Neural cell (in vitro differentiated cells): ENCODE results near the gene TNFRSF8. TPM values are rescaled to one million over a fixed set of nuclear protein-coding genes. Genes with fewer than 3 reads are reported as not detected.

Experiments
- H2AFZ ChIP-seq: fragments of 200-600, 300-800 bp; sonication (generic), shearing (Covaris generic); 2 replicates; pipeline ENCODE4 v1.6.0; 2014; ENCODE audit warnings: low read depth, mild to moderate bottlenecking, antibody characterized with exemption, low read length, moderate library complexity
- H3F3A ChIP-seq: fragments of 200-600 bp; shearing (Covaris generic); 2 replicates; pipeline ENCODE4 v1.6.1; 2016; ENCODE audit warnings: mild to moderate bottlenecking, moderate library complexity, mixed read lengths, antibody characterized with exemption, low read length; ENCODE audit not compliant: insufficient read depth, poor library complexity, severe bottlenecking
- H3K27ac ChIP-seq: fragments of 200-600, 300-800 bp; sonication (generic), shearing (Covaris generic); 2 replicates; pipeline ENCODE4 v1.5.1; 2014; ENCODE audit warnings: mild to moderate bottlenecking, low read length, moderate library complexity
- H3K27me3 ChIP-seq: fragments of 300-800, 200-600 bp; sonication (generic), shearing (Covaris generic); 2 replicates; pipeline ENCODE4 v1.6.0; 2014; ENCODE audit warnings: mild to moderate bottlenecking, low read depth, low read length, moderate library complexity; ENCODE audit not compliant: insufficient read depth
- H3K36me3 ChIP-seq: fragments of 300-800, 200-600 bp; sonication (generic), shearing (Covaris generic); 2 replicates; pipeline ENCODE4 v1.5.1; 2014; ENCODE audit warnings: mild to moderate bottlenecking, antibody characterized with exemption, low read length, moderate library complexity; ENCODE audit not compliant: insufficient read depth
- H3K4me2 ChIP-seq: fragments of 300-800, 200-600 bp; sonication (generic), shearing (Covaris generic); 2 replicates; pipeline ENCODE4 v1.6.0; 2014; ENCODE audit warnings: mild to moderate bottlenecking, low read length
- H3K4me3 ChIP-seq: fragments of 300-800, 200-600 bp; sonication (generic), shearing (Covaris generic); 2 replicates; pipeline ENCODE4 v1.5.1; 2014; ENCODE audit warnings: mild to moderate bottlenecking, low read length, moderate library complexity
- H3K79me2 ChIP-seq: fragments of 200-600 bp; shearing (Covaris generic); replicated peaks from 2 replicates; pipeline ENCODE4 v1.6.0; 2014; ENCODE audit warnings: mild to moderate bottlenecking, low read length, moderate library complexity; ENCODE audit not compliant: insufficient read depth
- H3K9ac ChIP-seq: fragments of 300-800, 200-600 bp; sonication (generic), shearing (Covaris generic); 2 replicates; pipeline ENCODE4 v1.6.1; 2016; ENCODE audit warnings: mild to moderate bottlenecking, low read length, mixed read lengths
- H3K9me2 ChIP-seq: fragments of 200-600 bp; shearing (Covaris generic); 2 replicates; pipeline ENCODE4 v1.6.1; 2016; ENCODE audit warnings: mild to moderate bottlenecking, low read length, mixed read lengths; ENCODE audit not compliant: insufficient read depth
- H3K9me3 ChIP-seq: fragments of 200-600, 300-800 bp; sonication (generic), shearing (Covaris generic); 2 replicates; pipeline ENCODE4 v1.6.1; 2016; ENCODE audit warnings: mild to moderate bottlenecking, mixed run types, low read length, moderate library complexity, mixed read lengths
- H4K20me1 ChIP-seq: fragments of 200-600 bp; shearing (Covaris generic); 2 replicates; pipeline ENCODE4 v1.6.1; 2016; ENCODE audit warnings: mild to moderate bottlenecking, mixed run types; ENCODE audit not compliant: insufficient read depth
- CTCF ChIP-seq: fragments of 450-650 bp; IDR thresholded peaks from 2 replicates; pipeline ENCODE4 v1.5.1; 2014; ENCODE audit warnings: antibody characterized with exemption, mild to moderate bottlenecking, moderate library complexity; ENCODE audit not compliant: poor library complexity, severe bottlenecking
- EP300 ChIP-seq: fragments of 450-650 bp; conservative IDR thresholded peaks from 2 replicates; pipeline ENCODE4 v1.6.1; 2014; ENCODE audit warnings: antibody characterized with exemption, mild to moderate bottlenecking, moderate library complexity; ENCODE audit not compliant: poor library complexity, severe bottlenecking
- EZH2 ChIP-seq: fragments of 200-600, 300-800 bp; shearing (Covaris generic), sonication (generic); IDR thresholded peaks from 2 replicates; pipeline ENCODE4 v1.6.1; 2014; ENCODE audit warnings: antibody characterized with exemption, low read length, borderline replicate concordance, mild to moderate bottlenecking; ENCODE audit not compliant: insufficient read depth, poor library complexity, severe bottlenecking
- MXI1 ChIP-seq: fragments of 450-650 bp; conservative IDR thresholded peaks from 2 replicates; pipeline ENCODE4 v1.6.1; 2014; ENCODE audit warnings: antibody characterized with exemption, mild to moderate bottlenecking; ENCODE audit not compliant: poor library complexity, severe bottlenecking
- POLR2AphosphoS5 ChIP-seq: IDR thresholded peaks from 2 replicates; pipeline ENCODE4 v1.6.1; 2012
- RAD21 ChIP-seq: fragments of 450-650 bp; conservative IDR thresholded peaks from 2 replicates; pipeline ENCODE4 v1.6.1; 2014; ENCODE audit warnings: antibody characterized with exemption, mild to moderate bottlenecking, moderate library complexity
- REST ChIP-seq: IDR thresholded peaks from 2 replicates; pipeline ENCODE4 v1.6.1; 2012; ENCODE audit warnings: borderline replicate concordance
- SMC3 ChIP-seq: fragments of 450-650 bp; conservative IDR thresholded peaks from 2 replicates; pipeline ENCODE4 v1.6.1; 2014; ENCODE audit warnings: antibody characterized with exemption, mild to moderate bottlenecking, moderate library complexity; ENCODE audit not compliant: poor library complexity
- TAF1 ChIP-seq: IDR thresholded peaks from 2 replicates; pipeline ENCODE4 v1.6.1; 2012; ENCODE audit warnings: low read depth
- polyA plus RNA-seq: library from polyadenylated mRNA; depleted of rRNA; stranded (reverse); fragments of >200 nt; gene quantifications from 2 replicates; pipeline ENCODE4 v1.2.3, GENCODE V29; 2014

TNFRSF8 gene
- polyA plus RNA-seq, 1 donor from 2014 or later: not detected

- no peak overlapping the region for H3K4me2 ChIP-seq
- H3K27me3 ChIP-seq: no peaks in the 10 kb centered on the region
- H3K27ac ChIP-seq: no peak overlapping the region
- H3K9me2 ChIP-seq: no peaks in the 10 kb centered on the region
- no peaks in the 10 kb centered on the region for H3F3A ChIP-seq
- no peak for TF ChIP-seq POLR2AphosphoS5
- TF ChIP-seq RAD21: no peak
- TF ChIP-seq CTCF: no peak
- no peak for TF ChIP-seq TAF1
- TF ChIP-seq EP300: no peak
- no peak for TF ChIP-seq SMC3
- TF ChIP-seq MXI1: no peak
- no peak for TF ChIP-seq REST
- no peaks in the 10 kb centered on the region for H3K36me3 ChIP-seq
- H3K9ac ChIP-seq: no peak overlapping the region
- H3K79me2 ChIP-seq: no peaks in the 10 kb centered on the region
- no peak overlapping the region for H2AFZ ChIP-seq
- no peak overlapping the region for H3K4me3 ChIP-seq
- no peaks in the 10 kb centered on the region for H4K20me1 ChIP-seq
- no peaks in the 10 kb centered on the region for H3K9me3 ChIP-seq
Observed at GRCh38 chr1:12146343-12147112, 83.4 kb downstream of the TNFRSF8 start.

- Histone ChIP-seq H3K9me2 (no peaks in the 10 kb centered on the region), H3K4me2 (no peak overlapping the region), H2AFZ (no peak overlapping the region), H3K27ac (no peak overlapping the region), H3K27me3 (no peaks in the 10 kb centered on the region), H3K9ac (no peak overlapping the region), H4K20me1 (no peaks in the 10 kb centered on the region), H3K36me3 (no peaks in the 10 kb centered on the region), H3K4me3 (no peak overlapping the region), H3K9me3 (no peaks in the 10 kb centered on the region), H3F3A (no peaks in the 10 kb centered on the region), H3K79me2 (no peaks in the 10 kb centered on the region)
- TF ChIP-seq SMC3: no peak
- TF ChIP-seq REST: no peak
- no peak for TF ChIP-seq CTCF
- TF ChIP-seq POLR2AphosphoS5: no peak
- no peak for TF ChIP-seq MXI1
- TF ChIP-seq RAD21: no peak
- no peak for TF ChIP-seq EZH2
- no peak for TF ChIP-seq TAF1
- TF ChIP-seq EP300: no peak
Observed at GRCh38 chr1:12147201-12147701, 84.1 kb downstream of the TNFRSF8 start.
